Mesenchymal stem cell (in vitro differentiated cells and primary cell): ENCODE measurements around the gene MIPOL1.
A peak's percentile ranks its signal among the peaks of the same experiment; 100 is the strongest.

Source experiments
- DNase-seq: peaks from one replicate; pipeline ENCODE4 v3.0.0-alpha.2; 2013
- H2AFZ ChIP-seq: one replicate; pipeline ENCODE4 v1.6.1; 2013; ENCODE audit warnings: low read depth, mild to moderate bottlenecking, control low read depth, inconsistent platforms, low read length, moderate library complexity
- H2AK5ac ChIP-seq: 2 replicates; pipeline ENCODE4 v1.6.1; 2013; ENCODE audit warnings: low read length, moderate library complexity, mild to moderate bottlenecking, inconsistent platforms; ENCODE audit not compliant: severe bottlenecking
- H2BK120ac ChIP-seq: one replicate; pipeline ENCODE4 v1.6.1; 2013; ENCODE audit warnings: low read depth, mild to moderate bottlenecking, inconsistent platforms, low read length, moderate library complexity
- H2BK12ac ChIP-seq, 2 experiments: one replicate each; pipeline ENCODE4 v1.6.1; 2013; ENCODE audit warnings: inconsistent platforms in 2 of 2, low read length in 2 of 2, mild to moderate bottlenecking in 2 of 2, moderate library complexity in 2 of 2, control low read depth in 1 of 2
- H2BK15ac ChIP-seq: one replicate; pipeline ENCODE4 v1.6.1; 2013; ENCODE audit warnings: mild to moderate bottlenecking, low read depth, inconsistent platforms; ENCODE audit not compliant: poor library complexity, severe bottlenecking
- H2BK5ac ChIP-seq: 2 replicates; pipeline ENCODE4 v1.6.1; 2013; ENCODE audit warnings: low read depth, mild to moderate bottlenecking, low read length, control low read depth, inconsistent platforms; ENCODE audit not compliant: poor library complexity, severe bottlenecking
- H3K14ac ChIP-seq, 2 experiments: one replicate each; pipeline ENCODE4 v1.6.1; 2013; ENCODE audit warnings: inconsistent platforms in 2 of 2, low read length in 2 of 2, control low read depth in 1 of 2, mild to moderate bottlenecking in 1 of 2, moderate library complexity in 1 of 2
- H3K18ac ChIP-seq, 2 experiments: one replicate each; pipeline ENCODE4 v1.6.1; 2013; ENCODE audit warnings: inconsistent platforms in 2 of 2, low read length in 2 of 2, control low read depth in 1 of 2, low read depth in 1 of 2, mild to moderate bottlenecking in 1 of 2
- H3K23ac ChIP-seq, 2 experiments: one replicate each; pipeline ENCODE4 v1.6.1; 2013; ENCODE audit warnings: inconsistent platforms in 2 of 2, low read length in 2 of 2, mild to moderate bottlenecking in 2 of 2, moderate library complexity in 2 of 2, control low read depth in 1 of 2
- H3K27ac ChIP-seq: 2 replicates; pipeline ENCODE4 v1.5.1; 2013; ENCODE audit warnings: mild to moderate bottlenecking, moderate library complexity, low read length, control low read depth, inconsistent platforms; ENCODE audit not compliant: poor library complexity, severe bottlenecking
- H3K27me3 ChIP-seq, 2 experiments: 2 replicates each; pipeline versions ENCODE4 v1.6.1 to v1.7.0; 2013; ENCODE audit warnings: low read length in 2 of 2, mild to moderate bottlenecking in 2 of 2, moderate library complexity in 2 of 2, control low read depth in 1 of 2, inconsistent platforms in 1 of 2; ENCODE audit not compliant: control insufficient read depth in 1 of 2, insufficient read depth in 1 of 2
- H3K36me3 ChIP-seq, 2 experiments: 2 replicates each; pipeline versions ENCODE4 v1.6.1 to v1.7.0; 2013; ENCODE audit warnings: low read length in 2 of 2, control low read depth in 1 of 2, inconsistent platforms in 1 of 2, low read depth in 1 of 2, mild to moderate bottlenecking in 1 of 2; ENCODE audit not compliant: insufficient read depth in 2 of 2, control insufficient read depth in 1 of 2
- H3K4ac ChIP-seq, 2 experiments: one replicate each; pipeline ENCODE4 v1.6.1; 2013; ENCODE audit warnings: inconsistent platforms in 2 of 2, low read length in 2 of 2, mild to moderate bottlenecking in 2 of 2, moderate library complexity in 2 of 2, control low read depth in 1 of 2, low read depth in 1 of 2
- H3K4me1 ChIP-seq: 2 replicates; pipeline ENCODE4 v1.6.1; 2013; ENCODE audit warnings: low read depth, low read length, control low read depth; ENCODE audit not compliant: control insufficient read depth, insufficient read depth
- H3K4me2 ChIP-seq: 2 replicates; pipeline ENCODE4 v1.6.1; 2013; ENCODE audit warnings: low read length, mild to moderate bottlenecking, inconsistent platforms; ENCODE audit not compliant: poor library complexity, severe bottlenecking
- H3K4me3 ChIP-seq, 2 experiments: 2 replicates each; pipeline versions ENCODE4 v1.5.1 to v1.7.0; 2013; ENCODE audit warnings: low read length in 2 of 2, mild to moderate bottlenecking in 2 of 2, control low read depth in 1 of 2, low read depth in 1 of 2; ENCODE audit not compliant: insufficient read depth in 1 of 2
- H3K79me1 ChIP-seq: replicated peaks from 2 replicates; pipeline ENCODE4 v1.6.1; 2013; ENCODE audit warnings: mild to moderate bottlenecking, control low read depth, low read length, inconsistent platforms; ENCODE audit not compliant: poor library complexity, severe bottlenecking
- H3K9ac ChIP-seq: 2 replicates; pipeline ENCODE4 v1.7.0; 2013; ENCODE audit warnings: mild to moderate bottlenecking, low read length, moderate library complexity
- H3K9me3 ChIP-seq: 2 replicates; pipeline ENCODE4 v1.7.0; 2013; ENCODE audit warnings: mild to moderate bottlenecking, low read length; ENCODE audit not compliant: control insufficient read depth
- H4K8ac ChIP-seq: one replicate; pipeline ENCODE4 v1.6.1; 2013; ENCODE audit warnings: inconsistent platforms, mild to moderate bottlenecking, low read length, moderate library complexity
- H4K91ac ChIP-seq: one replicate; pipeline ENCODE4 v1.6.1; 2013; ENCODE audit warnings: mild to moderate bottlenecking, low read length, inconsistent platforms
- WGBS: methylation state at CpG from one replicate; pipeline ENCODE4 v1.1.7; 2013; ENCODE audit warnings: mixed read lengths; 5-methylcytosine and 5-hydroxymethylcytosine counted together

Gene MIPOL1

DNA sequence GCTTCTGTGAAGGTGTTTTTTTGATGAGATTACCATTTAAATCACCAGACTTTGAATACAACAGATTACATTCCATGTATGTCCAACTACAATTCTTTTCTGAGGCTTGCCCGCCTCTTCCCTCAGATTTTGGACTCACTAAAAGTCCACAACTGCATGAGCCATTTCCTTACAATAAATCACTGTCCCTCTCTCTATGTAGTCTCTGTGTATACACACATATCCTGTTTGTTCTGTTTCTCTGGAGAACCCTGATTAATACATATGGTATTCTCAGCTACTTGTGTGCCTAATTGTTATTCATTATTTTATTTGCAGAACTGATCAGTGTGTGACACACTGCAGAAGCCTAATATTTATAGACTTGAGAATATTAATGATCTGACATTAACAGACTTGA lies 2.4 kb upstream of the MIPOL1 start:
- Histone ChIP-seq H2AFZ (no peak overlapping the region), H3K18ac (peak overlapping the region in 1 of 2 experiments; percentile 28), H3K36me3 (no peaks in the 10 kb centered on the region), H3K27me3 (no peaks in the 10 kb centered on the region), H3K9ac (no peak overlapping the region), H3K4me1 (peaks cover 2% of the 10 kb centered on the region), H2BK120ac (peak overlapping the region; percentile 42), H4K91ac (no peak overlapping the region), H3K9me3 (no peaks in the 10 kb centered on the region), H3K4me3 (no peak overlapping the region), H3K14ac (no peak overlapping the region), H4K8ac (peak overlapping the region; percentile 12), H3K4ac (no peak overlapping the region), H2BK12ac (no peak overlapping the region), H3K23ac (no peak overlapping the region), H2BK15ac (no peak overlapping the region), H3K27ac (no peak overlapping the region), H2AK5ac (no peak overlapping the region), H3K4me2 (no peak overlapping the region), H2BK5ac (no peak overlapping the region), H3K79me1 (no peaks in the 10 kb centered on the region)
- WGBS: 0% methylated on average over 1 of the region's 1 CpG
- peak; percentile 89 for DNase-seq

DNA sequence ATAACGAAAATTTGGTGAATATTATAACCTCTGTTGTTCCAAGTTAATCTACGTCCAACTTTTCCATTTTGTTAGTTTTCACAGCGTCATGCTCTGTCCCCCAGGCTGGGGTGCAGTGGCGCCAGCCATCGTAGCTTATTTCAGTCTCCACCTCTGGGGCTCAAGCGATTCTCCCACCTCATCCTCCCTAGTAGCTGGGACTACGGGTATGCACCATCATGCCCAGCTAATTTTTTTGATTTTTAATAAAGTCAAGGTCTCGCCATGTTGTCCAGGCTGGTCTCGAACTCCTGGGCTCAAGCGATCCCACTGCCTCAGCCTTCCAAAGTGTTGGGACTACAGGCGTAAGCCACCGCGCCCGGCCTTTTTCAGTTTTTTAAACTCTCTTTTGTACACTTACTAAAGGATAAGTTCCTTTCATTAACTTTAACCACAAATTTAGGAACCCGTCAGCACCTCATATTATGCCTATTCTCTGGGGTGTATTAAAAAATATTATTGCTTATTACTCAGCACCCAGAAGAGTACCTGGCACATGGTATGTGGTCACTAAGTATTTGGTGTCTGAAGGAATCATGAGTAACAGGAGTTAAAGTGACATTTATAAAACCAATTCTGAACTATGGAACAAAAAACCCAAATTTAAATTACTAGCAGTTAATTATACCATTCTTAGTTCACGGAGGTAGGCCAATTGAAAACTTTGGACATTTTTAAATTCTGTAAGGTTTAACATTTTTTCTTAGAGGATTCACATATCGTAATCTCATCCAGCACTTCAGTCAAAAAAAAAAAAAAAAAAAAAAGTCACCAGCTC lies 925 bp upstream of the MIPOL1 start:
- H4K8ac ChIP-seq: peak overlapping the region; percentile 54
- peak overlapping the region; percentile 3 to 37 for H3K18ac ChIP-seq
- H3K4me3 ChIP-seq: peak overlapping the region in 1 of 2 experiments; percentile 94
- H3K9me3 ChIP-seq: no peaks in the 10 kb centered on the region
- H2BK5ac ChIP-seq: no peak overlapping the region
- no peak overlapping the region for H3K23ac ChIP-seq
- no peak overlapping the region for H2AK5ac ChIP-seq
- H3K4me2 ChIP-seq: peak overlapping the region; percentile 61
- H2BK12ac ChIP-seq: peak overlapping the region; percentile 18 to 59
- H2AFZ ChIP-seq: no peak overlapping the region
- peak overlapping the region; percentile 99 for H3K9ac ChIP-seq
- no peak overlapping the region for H2BK120ac ChIP-seq
- H2BK15ac ChIP-seq: peak overlapping the region; percentile 60
- H3K79me1 ChIP-seq: peaks cover 5% of the 10 kb centered on the region
- H3K27me3 ChIP-seq: no peaks in the 10 kb centered on the region
- no peak overlapping the region for H3K27ac ChIP-seq
- H3K4ac ChIP-seq: peak overlapping the region; percentile 5 to 81
- H3K14ac ChIP-seq: no peak overlapping the region
- H3K36me3 ChIP-seq: no peaks in the 10 kb centered on the region
- DNase-seq: no peak
- peaks cover 2% of the 10 kb centered on the region for H3K4me1 ChIP-seq
- 90% methylated on average over 16 of the region's 17 CpGs for WGBS
- no peak overlapping the region for H4K91ac ChIP-seq

DNA sequence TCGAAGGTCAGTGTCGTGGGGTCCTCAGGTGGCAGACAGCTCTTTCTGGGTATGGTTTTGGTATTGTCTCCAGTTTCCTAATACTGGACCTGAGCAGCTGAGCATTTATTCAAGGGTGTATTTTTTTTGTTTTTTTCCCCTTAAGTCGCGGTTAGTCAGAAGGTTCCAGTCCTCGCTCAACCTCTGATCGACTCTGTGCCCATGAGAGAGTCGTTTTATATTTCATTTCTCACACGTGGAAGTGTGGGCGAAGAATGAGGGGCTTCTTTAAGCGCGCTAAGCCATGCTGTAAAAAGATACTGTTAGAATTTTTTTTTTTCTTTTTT lies 499 bp downstream of the MIPOL1 start:
- H3K27ac ChIP-seq: peak overlapping the region; percentile 81
- no peaks in the 10 kb centered on the region for H3K36me3 ChIP-seq
- H3K4ac ChIP-seq: peak overlapping the region; percentile 75
- H3K4me2 ChIP-seq: peak overlapping the region; percentile 99
- peak overlapping the region; percentile 79 to 94 for H3K4me3 ChIP-seq
- no peak overlapping the region for H2AK5ac ChIP-seq
- H3K23ac ChIP-seq: no peak overlapping the region
- H3K79me1 ChIP-seq: peaks cover 11% of the 10 kb centered on the region
- peak overlapping the region; percentile 99 for H3K9ac ChIP-seq
- peaks cover 2% of the 10 kb centered on the region for H3K4me1 ChIP-seq
- H3K27me3 ChIP-seq: no peaks in the 10 kb centered on the region
- no peak overlapping the region for H4K91ac ChIP-seq
- H2BK5ac ChIP-seq: no peak overlapping the region
- DNase-seq: no peak
- peak overlapping the region in 1 of 2 experiments; percentile 97 for H3K18ac ChIP-seq
- 18% methylated on average over 11 of the region's 11 CpGs for WGBS
- H3K9me3 ChIP-seq: no peaks in the 10 kb centered on the region
- H2BK120ac ChIP-seq: peak overlapping the region; percentile 73
- peak overlapping the region; percentile 93 for H2AFZ ChIP-seq
- H2BK12ac ChIP-seq: no peak overlapping the region
- no peak overlapping the region for H2BK15ac ChIP-seq
- H3K14ac ChIP-seq: peak overlapping the region in 1 of 2 experiments; percentile 97
- H4K8ac ChIP-seq: no peak overlapping the region

DNA sequence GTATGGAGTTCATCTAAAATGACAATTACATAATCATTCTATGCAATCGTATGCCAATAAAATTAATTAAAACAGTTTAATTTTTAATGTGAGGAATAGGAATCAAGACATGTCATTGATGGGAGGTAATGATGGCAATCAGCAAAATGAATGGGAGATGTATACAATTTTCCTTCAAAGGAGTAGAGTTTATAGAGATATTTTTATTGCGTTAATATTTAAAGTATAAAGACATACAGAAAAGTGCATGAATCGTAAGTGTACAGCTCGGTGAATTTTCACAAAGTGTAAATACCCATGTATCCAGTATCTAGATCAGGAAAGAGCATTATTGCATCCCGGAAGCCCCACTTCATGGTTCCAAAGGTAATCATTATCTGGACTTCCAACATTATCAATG lies 1.2 kb downstream of the MIPOL1 start:
- Histone ChIP-seq H3K9ac (peak overlapping the region; percentile 99), H2BK12ac (no peak overlapping the region), H3K4me2 (no peak overlapping the region), H3K27me3 (no peaks in the 10 kb centered on the region), H2BK15ac (no peak overlapping the region), H4K8ac (no peak overlapping the region), H2BK120ac (no peak overlapping the region), H2BK5ac (no peak overlapping the region), H3K36me3 (no peaks in the 10 kb centered on the region), H3K79me1 (peaks cover 13% of the 10 kb centered on the region), H3K27ac (no peak overlapping the region), H4K91ac (no peak overlapping the region), H3K4me1 (peaks cover 2% of the 10 kb centered on the region), H2AFZ (no peak overlapping the region), H2AK5ac (no peak overlapping the region), H3K4ac (no peak overlapping the region), H3K9me3 (no peaks in the 10 kb centered on the region), H3K14ac (no peak overlapping the region), H3K4me3 (peak overlapping the region in 1 of 2 experiments; percentile 94), H3K23ac (no peak overlapping the region), H3K18ac (no peak overlapping the region)
- WGBS: 95% methylated on average over 5 of the region's 5 CpGs
- DNase-seq: no peak
